ENCODE results near the gene SNX33. TPM values are rescaled to one million over a fixed set of nuclear protein-coding genes. Genes with fewer than 3 reads are reported as not detected.

The SNX33 gene
- total RNA-seq, 1 experiment from 2014 or later: 8.3 TPM

- no peaks in the 10 kb centered on the region for H3K27me3 ChIP-seq (ENCODE audit: insufficient read depth, low read length)
- H3K27ac ChIP-seq (ENCODE audit: low read depth, low read length): no peak overlapping the region
- TF ChIP-seq CBX3 (IDR thresholded peaks at IDR 0.05; ENCODE audit: low read depth) (no peak), SP1 (IDR thresholded peaks at IDR 0.05; ENCODE audit: low read depth) (no peak), JUND (IDR thresholded peaks at IDR 0.05) (no peak), SRF (IDR thresholded peaks at IDR 0.05; ENCODE audit: low read depth) (no peak), SIN3A (IDR thresholded peaks at IDR 0.05; ENCODE audit: low read depth) (no peak), CTCF (IDR thresholded peaks at IDR 0.05 in 2 of 3, conservative IDR thresholded peaks at IDR 0.05 in 1 of 3; ENCODE audit: borderline replicate concordance in 1 of 3, insufficient read depth in 1 of 3, low read depth in 2 of 3, low read length in 2 of 3) (no peak), EZH2 (IDR thresholded peaks at IDR 0.05) (no peak), FOSL1 (IDR thresholded peaks at IDR 0.05; ENCODE audit: low read depth) (no peak), EZH2phosphoT487 (IDR thresholded peaks at IDR 0.05; ENCODE audit: borderline replicate concordance) (no peak), ZNF274 (IDR thresholded peaks at IDR 0.05; ENCODE audit: low read depth, low read length) (no peak), CEBPB (IDR thresholded peaks at IDR 0.05; ENCODE audit: low read depth) (no peak), YY1 (IDR thresholded peaks at IDR 0.05; ENCODE audit: extremely low read depth, insufficient replicate concordance, low read depth, low read length) (no peak), ELF1 (IDR thresholded peaks at IDR 0.05; ENCODE audit: borderline replicate concordance, low read depth) (no peak), TCF7L2 (IDR thresholded peaks at IDR 0.05; ENCODE audit: borderline replicate concordance, extremely low read depth, insufficient read depth, insufficient read length) (no peak), REST (IDR thresholded peaks at IDR 0.05; ENCODE audit: low read depth) (no peak), EGR1 (IDR thresholded peaks at IDR 0.05; ENCODE audit: low read depth) (no peak)
- H3K79me2 ChIP-seq (ENCODE audit: insufficient read depth, low read length): peaks cover 3% of the 10 kb centered on the region; the same call in 1 of the 2 replicates
- BruUV-seq (replicated peaks): no TSS peak
- 0 out of 2 replicates have a peak overlapping the region, but pooled peaks have one; percentile 1 for H3K9ac ChIP-seq (ENCODE audit: low read length)
- DNase-seq (ENCODE audit: low read depth, low spot score) (no peak), ATAC-seq (no peak)
- H3K4me2 ChIP-seq (ENCODE audit: low read length): no peak overlapping the region
- intact Hi-C loops (cut with micrococcal nuclease): no loop called here
- RAD21 ChIA-PET (ENCODE audit: low non-redundant PET in 1 of 2, low total read pairs in 2 of 2, uncharacterized antibody in 2 of 2, unreplicated experiment in 2 of 2): no interaction called here
- no peak overlapping the region for H3K4me3 ChIP-seq (replicated peaks in 1 of 2; ENCODE audit: low read depth in 1 of 2, low read length in 2 of 2)
- no peaks in the 10 kb centered on the region for H4K20me1 ChIP-seq (ENCODE audit: insufficient read depth)
- CTCF ChIA-PET: no interaction called here
- no peaks in the 10 kb centered on the region for H3K9me3 ChIP-seq (ENCODE audit: control insufficient read depth in 1 of 2, insufficient read depth in 1 of 2, low read depth in 1 of 2, low read length in 2 of 2)
- H3K36me3 ChIP-seq (ENCODE audit: control insufficient read depth in 1 of 2, insufficient read depth in 2 of 2, low read length in 2 of 2): peaks cover 0 to 2% of the 10 kb centered on the region in 2 experiments; a peak in 1 of 4 replicates
- no peaks in the 10 kb centered on the region for H3K9me2 ChIP-seq (ENCODE audit: insufficient read depth)
- peaks cover 14 to 36% of the 10 kb centered on the region in 2 experiments for H3K4me1 ChIP-seq (ENCODE audit: control insufficient read depth in 1 of 2, insufficient read depth in 2 of 2, low read length in 2 of 2)
- no peak overlapping the region for H2AFZ ChIP-seq (ENCODE audit: low read depth, low read length, poor library complexity, severe bottlenecking)
- POLR2A ChIA-PET: no interaction called here
These were observed 11.5 kb downstream of the SNX33 start for GRCh38 chr15:75659141-75659771.
